ENCODE results near the gene SLC35B2. TPM values are rescaled to one million over a fixed set of nuclear protein-coding genes. Genes with fewer than 3 reads are reported as not detected.

The SLC35B2 gene
- total RNA-seq, 1 donor from 2014 or later = 71.8 TPM

DNA sequence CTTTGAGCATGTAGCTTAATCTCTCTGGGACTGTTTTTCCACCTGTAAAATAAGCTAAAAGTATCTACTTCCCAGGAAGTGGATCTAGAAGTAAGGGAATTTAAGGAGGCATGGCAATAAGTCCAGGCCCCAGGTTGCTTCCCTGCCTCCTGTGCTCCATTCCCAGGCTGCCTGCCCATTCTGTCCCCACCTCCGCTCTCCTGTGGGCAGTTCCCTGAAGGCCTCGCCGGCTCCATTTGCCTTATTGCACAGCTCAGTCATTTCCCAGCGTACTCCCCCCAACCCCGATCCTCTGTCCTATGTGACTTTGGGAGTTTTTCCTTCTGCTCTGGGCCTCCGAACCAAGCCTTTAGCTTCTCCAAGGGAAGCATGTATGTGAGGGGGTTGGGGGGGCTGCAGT is 29.3 kb downstream of the SLC35B2 start:
- Mint-ChIP-seq H3K4me1 (ENCODE audit: low read depth, unreplicated experiment) (peaks cover 30% of the 10 kb centered on the region), H3K36me3 (ENCODE audit: unreplicated experiment) (no peaks in the 10 kb centered on the region), H3K27me3 (ENCODE audit: unreplicated experiment) (peaks cover 2% of the 10 kb centered on the region), H3K4me3 (ENCODE audit: unreplicated experiment) (no peak overlapping the region), H3K27ac (ENCODE audit: unreplicated experiment) (no peak overlapping the region), H3K9me3 (ENCODE audit: unreplicated experiment) (peaks cover 2% of the 10 kb centered on the region)
- DNase-seq = no peak
- TF ChIP-seq, protein P1, sequence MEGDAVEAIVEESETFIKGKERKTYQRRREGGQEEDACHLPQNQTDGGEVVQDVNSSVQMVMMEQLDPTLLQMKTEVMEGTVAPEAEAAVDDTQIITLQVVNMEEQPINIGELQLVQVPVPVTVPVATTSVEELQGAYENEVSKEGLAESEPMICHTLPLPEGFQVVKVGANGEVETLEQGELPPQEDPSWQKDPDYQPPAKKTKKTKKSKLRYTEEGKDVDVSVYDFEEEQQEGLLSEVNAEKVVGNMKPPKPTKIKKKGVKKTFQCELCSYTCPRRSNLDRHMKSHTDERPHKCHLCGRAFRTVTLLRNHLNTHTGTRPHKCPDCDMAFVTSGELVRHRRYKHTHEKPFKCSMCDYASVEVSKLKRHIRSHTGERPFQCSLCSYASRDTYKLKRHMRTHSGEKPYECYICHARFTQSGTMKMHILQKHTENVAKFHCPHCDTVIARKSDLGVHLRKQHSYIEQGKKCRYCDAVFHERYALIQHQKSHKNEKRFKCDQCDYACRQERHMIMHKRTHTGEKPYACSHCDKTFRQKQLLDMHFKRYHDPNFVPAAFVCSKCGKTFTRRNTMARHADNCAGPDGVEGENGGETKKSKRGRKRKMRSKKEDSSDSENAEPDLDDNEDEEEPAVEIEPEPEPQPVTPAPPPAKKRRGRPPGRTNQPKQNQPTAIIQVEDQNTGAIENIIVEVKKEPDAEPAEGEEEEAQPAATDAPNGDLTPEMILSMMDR (IDR thresholded peaks at IDR 0.05; ENCODE audit: partially characterized antibody, unreplicated experiment) = no peak

DNA sequence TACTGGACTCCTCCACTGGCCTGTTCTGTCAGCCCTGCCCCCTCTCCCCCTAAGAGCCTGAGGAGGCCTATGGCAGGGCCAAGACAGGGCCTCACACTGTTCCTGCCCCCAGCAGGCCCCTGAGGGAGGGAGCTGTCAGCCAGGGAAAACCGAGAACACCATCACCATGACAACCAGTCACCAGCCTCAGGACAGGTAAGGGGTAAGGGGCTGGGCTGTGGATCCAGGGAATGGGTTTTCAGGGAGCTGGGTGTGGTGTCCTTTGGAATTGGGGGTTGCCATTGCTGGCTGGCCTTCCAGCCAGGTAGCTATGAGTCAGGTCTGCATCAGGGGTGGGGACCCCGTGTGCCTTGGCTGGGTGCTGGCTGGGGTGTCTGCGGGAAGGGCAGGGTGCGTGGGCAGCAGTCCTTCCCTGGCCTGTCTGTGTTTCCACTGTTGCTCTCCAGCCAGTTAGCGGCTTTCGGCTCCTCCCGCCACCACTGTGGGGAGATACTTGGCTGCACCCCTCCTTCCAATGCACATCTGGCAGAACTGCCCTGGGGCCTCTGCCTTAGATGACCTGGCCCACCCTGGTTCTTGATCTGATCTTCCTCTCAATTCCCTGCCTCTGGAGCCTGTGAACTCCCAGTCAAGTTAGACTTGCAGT is 30.1 kb downstream of the SLC35B2 start:
- Mint-ChIP-seq H3K36me3 (ENCODE audit: unreplicated experiment) (no peaks in the 10 kb centered on the region), H3K4me1 (ENCODE audit: low read depth, unreplicated experiment) (peaks cover 35% of the 10 kb centered on the region), H3K9me3 (ENCODE audit: unreplicated experiment) (peaks cover 2% of the 10 kb centered on the region), H3K27me3 (ENCODE audit: unreplicated experiment) (peaks cover 7% of the 10 kb centered on the region), H3K27ac (ENCODE audit: unreplicated experiment) (no peak overlapping the region), H3K4me3 (ENCODE audit: unreplicated experiment) (no peak overlapping the region)
- DNase-seq = no peak
- TF ChIP-seq, protein P1 (IDR thresholded peaks at IDR 0.05; ENCODE audit: partially characterized antibody, unreplicated experiment) = no peak

DNA sequence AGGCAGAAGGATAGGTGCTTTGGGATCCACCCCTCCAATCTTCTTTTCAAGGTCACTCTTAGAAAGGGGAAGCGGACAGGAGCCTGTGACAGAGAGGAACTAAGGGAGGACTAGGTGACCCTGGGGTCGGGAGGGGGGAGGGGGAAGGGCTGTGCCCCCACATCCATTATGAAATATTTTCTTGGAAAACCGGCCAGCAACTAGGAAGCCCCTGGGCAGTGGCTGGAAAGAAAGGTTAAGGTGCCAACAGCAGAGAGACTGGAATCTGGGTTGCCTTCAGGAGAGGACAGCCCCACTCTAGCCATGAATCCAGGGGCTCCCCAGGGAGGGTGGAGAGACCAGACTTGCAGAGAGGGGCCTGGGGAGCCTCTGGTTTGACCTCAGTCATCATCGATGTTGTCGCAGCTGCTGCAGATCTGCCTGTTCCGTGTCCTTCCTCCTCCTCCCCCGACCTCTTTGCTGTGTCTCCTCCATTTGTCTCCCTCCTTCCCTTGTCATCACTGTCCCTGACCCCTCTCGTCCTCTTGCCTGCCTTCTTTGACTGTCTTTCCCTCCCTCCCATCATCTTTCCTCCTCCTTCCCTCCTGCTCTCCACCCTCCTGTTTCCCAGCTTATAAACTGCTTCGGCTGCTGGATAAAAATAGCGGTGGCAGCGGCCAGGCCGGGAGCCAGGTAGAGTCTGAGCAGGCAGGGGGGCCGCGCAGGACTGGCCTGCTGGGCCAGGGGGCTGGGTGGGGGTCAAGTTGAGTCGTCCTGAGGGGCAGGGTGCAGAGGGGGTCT is 30.8 kb downstream of the SLC35B2 start:
- H3K27ac Mint-ChIP-seq (ENCODE audit: unreplicated experiment) = peak overlapping the region; percentile 78
- DNase-seq = peak; percentile 49
- peaks cover 35% of the 10 kb centered on the region for H3K4me1 Mint-ChIP-seq (ENCODE audit: low read depth, unreplicated experiment)
- H3K9me3 Mint-ChIP-seq (ENCODE audit: unreplicated experiment) = peaks cover 2% of the 10 kb centered on the region
- no peaks in the 10 kb centered on the region for H3K36me3 Mint-ChIP-seq (ENCODE audit: unreplicated experiment)
- TF ChIP-seq, protein P1 (IDR thresholded peaks at IDR 0.05; ENCODE audit: partially characterized antibody, unreplicated experiment) = no peak
- peak overlapping the region; percentile 69 for H3K4me3 Mint-ChIP-seq (ENCODE audit: unreplicated experiment)
- H3K27me3 Mint-ChIP-seq (ENCODE audit: unreplicated experiment) = peaks cover 7% of the 10 kb centered on the region

DNA sequence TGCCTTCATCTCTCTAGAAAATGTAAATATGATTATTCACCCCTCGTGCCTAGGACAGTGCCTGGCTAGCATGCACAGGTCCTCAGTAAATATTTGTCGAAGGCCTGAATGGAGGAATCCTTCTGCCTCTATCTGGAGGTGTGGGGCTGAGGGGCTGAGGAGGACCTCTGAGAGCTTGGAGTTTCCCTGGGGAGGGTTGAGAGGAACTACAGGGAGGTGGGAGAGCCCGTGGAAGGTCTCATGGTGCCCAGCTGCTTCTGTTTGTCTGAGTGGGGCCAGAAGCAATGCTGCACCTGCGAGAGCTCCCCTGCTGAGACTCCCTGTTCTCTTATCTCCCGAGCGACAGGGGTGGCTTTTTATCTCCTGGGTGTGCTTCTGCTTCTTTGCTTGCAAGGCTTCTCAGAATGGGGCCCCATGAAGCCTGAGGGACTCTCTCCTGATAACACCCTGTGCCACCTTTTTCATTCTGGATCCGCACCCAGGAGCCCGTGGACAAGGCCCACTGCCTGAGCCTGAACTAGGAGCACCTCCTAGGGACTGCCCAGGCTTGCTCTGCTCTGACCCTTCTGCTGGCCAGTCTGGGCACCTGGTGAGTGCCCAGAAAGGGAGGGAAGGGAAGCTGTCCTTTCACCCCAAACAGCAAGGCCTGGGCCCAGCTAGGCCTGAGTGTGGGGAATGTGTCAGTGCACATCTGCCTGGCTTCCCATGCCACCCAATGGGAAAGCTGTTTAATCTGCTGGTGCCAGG is 31.6 kb downstream of the SLC35B2 start:
- Mint-ChIP-seq H3K27me3 (ENCODE audit: unreplicated experiment) (peaks cover 5% of the 10 kb centered on the region), H3K9me3 (ENCODE audit: unreplicated experiment) (peaks cover 2% of the 10 kb centered on the region), H3K4me1 (ENCODE audit: low read depth, unreplicated experiment) (peaks cover 35% of the 10 kb centered on the region), H3K4me3 (ENCODE audit: unreplicated experiment) (peak overlapping the region; percentile 69), H3K27ac (ENCODE audit: unreplicated experiment) (no peak overlapping the region), H3K36me3 (ENCODE audit: unreplicated experiment) (no peaks in the 10 kb centered on the region)
- TF ChIP-seq, protein P1 (IDR thresholded peaks at IDR 0.05; ENCODE audit: partially characterized antibody, unreplicated experiment) = no peak
- no peak for DNase-seq

Measured in glutamatergic neuron (in vitro differentiated cells).